AG04450 (cell line): ENCODE data around the gene USP12. TPM values are rescaled to one million over a fixed set of nuclear protein-coding genes. Genes with fewer than 3 reads are reported as not detected.

Experiments used
- CTCF ChIA-PET: fragments of 300-600, 350-600 bp; formaldehyde crosslinking; extraction: SDS; loops from one replicate; lab custom pipeline; 2022; ENCODE audit warnings: antibody characterized with exemption, inconsistent platforms; lab: Charles Lee
- POLR2A ChIA-PET: fragments of 350-600 bp; formaldehyde crosslinking; extraction: SDS; loops from one replicate; lab custom pipeline; 2021; ENCODE audit warnings: antibody characterized with exemption, inconsistent platforms; lab: Yijun Ruan, JAX
- DNase-seq: peaks from one replicate; pipeline ENCODE4 v3.0.0-alpha.2; 2011; ENCODE audit warnings: low read depth, low spot score
- H3K27ac ChIP-seq: one replicate; pipeline ENCODE4 v1.5.1; 2012; ENCODE audit warnings: low read depth, low read length, control low read depth
- H3K27me3 ChIP-seq: one replicate; pipeline ENCODE4 v1.6.0; 2012; ENCODE audit warnings: low read length; ENCODE audit not compliant: control insufficient read depth, insufficient read depth
- H3K4me3 ChIP-seq: 2 replicates; pipeline ENCODE4 v1.5.1; 2011; ENCODE audit warnings: mild to moderate bottlenecking, low read depth, low read length, control low read depth
- H3K9me3 ChIP-seq: 2 replicates; pipeline ENCODE4 v1.5.1; 2012; ENCODE audit warnings: low read length; ENCODE audit not compliant: control insufficient read depth, insufficient read depth
- CTCF ChIP-seq: IDR thresholded peaks from 2 replicates; pipeline ENCODE4 v1.5.1; 2011; ENCODE audit warnings: low read depth, low read length, control low read depth, inconsistent platforms
- polyA plus RNA-seq: library from polyadenylated mRNA; depleted of rRNA; stranded (reverse); fragments of >200 nt; gene quantifications from 2 replicates; pipeline ENCODE4 v1.2.3, GENCODE V29; 2011

Gene USP12
- polyA plus RNA-seq, 1 experiment, result 18.0 TPM

GRCh38 chr13:27104606-27105005 lies 67.0 kb downstream of the USP12 start:
- no peak overlapping the region for H3K27ac ChIP-seq
- no peak for DNase-seq
- no peaks in the 10 kb centered on the region for H3K9me3 ChIP-seq
- no peak for TF ChIP-seq CTCF
- H3K27me3 ChIP-seq, result no peaks in the 10 kb centered on the region
- H3K4me3 ChIP-seq, result no peak overlapping the region
- POLR2A ChIA-PET, result no interaction called here
- CTCF ChIA-PET, result no interaction called here

GRCh38 chr13:27101847-27102246 lies 69.8 kb downstream of the USP12 start:
- POLR2A ChIA-PET, result no interaction called here
- no peak for DNase-seq

GRCh38 chr13:27101289-27101688 lies 70.3 kb downstream of the USP12 start:
- no peak for TF ChIP-seq CTCF
- Histone ChIP-seq H3K9me3 (no peaks in the 10 kb centered on the region), H3K27ac (no peak overlapping the region), H3K27me3 (no peaks in the 10 kb centered on the region), H3K4me3 (no peak overlapping the region)
- ChIA-PET CTCF (no interaction called here), POLR2A (no interaction called here)
- no peak for DNase-seq

More at GRCh38 chr13:27101847-27102246, 69.8 kb downstream of the USP12 start:
- TF ChIP-seq CTCF, result no peak
- no peak overlapping the region for H3K4me3 ChIP-seq
- H3K9me3 ChIP-seq, result no peaks in the 10 kb centered on the region
- CTCF ChIA-PET, result no interaction called here
- H3K27me3 ChIP-seq, result no peaks in the 10 kb centered on the region
- H3K27ac ChIP-seq, result no peak overlapping the region

GRCh38 chr13:27097691-27098090 lies 73.9 kb downstream of the USP12 start:
- CTCF ChIA-PET, result no interaction called here

GRCh38 chr13:27091451-27091850 lies 80.2 kb downstream of the USP12 start:
- CTCF ChIA-PET, result no interaction called here

More at GRCh38 chr13:27097691-27098090, 73.9 kb downstream of the USP12 start:
- Histone ChIP-seq H3K27ac (no peak overlapping the region), H3K27me3 (no peaks in the 10 kb centered on the region), H3K4me3 (no peak overlapping the region), H3K9me3 (no peaks in the 10 kb centered on the region)
- TF ChIP-seq CTCF, result no peak
- no peak for DNase-seq
- POLR2A ChIA-PET, result no interaction called here

More at GRCh38 chr13:27091451-27091850, 80.2 kb downstream of the USP12 start:
- no peak for DNase-seq
- no peak overlapping the region for H3K4me3 ChIP-seq
- no peaks in the 10 kb centered on the region for H3K27me3 ChIP-seq
- H3K27ac ChIP-seq, result no peak overlapping the region
- no peak for TF ChIP-seq CTCF
- no peaks in the 10 kb centered on the region for H3K9me3 ChIP-seq
- POLR2A ChIA-PET, result no interaction called here
